GM19025 (cell line): ENCODE results near the gene ARID5B.

Experiments used
- ATAC-seq: cut with Tn5 transposase; IDR thresholded peaks from one replicate; pipeline ENCODE4 v1.9.1; 2021; ENCODE audit warnings: mild to moderate bottlenecking, low read depth, moderate library complexity; ENCODE audit not compliant: unreplicated experiment

The ARID5B gene

DNA sequence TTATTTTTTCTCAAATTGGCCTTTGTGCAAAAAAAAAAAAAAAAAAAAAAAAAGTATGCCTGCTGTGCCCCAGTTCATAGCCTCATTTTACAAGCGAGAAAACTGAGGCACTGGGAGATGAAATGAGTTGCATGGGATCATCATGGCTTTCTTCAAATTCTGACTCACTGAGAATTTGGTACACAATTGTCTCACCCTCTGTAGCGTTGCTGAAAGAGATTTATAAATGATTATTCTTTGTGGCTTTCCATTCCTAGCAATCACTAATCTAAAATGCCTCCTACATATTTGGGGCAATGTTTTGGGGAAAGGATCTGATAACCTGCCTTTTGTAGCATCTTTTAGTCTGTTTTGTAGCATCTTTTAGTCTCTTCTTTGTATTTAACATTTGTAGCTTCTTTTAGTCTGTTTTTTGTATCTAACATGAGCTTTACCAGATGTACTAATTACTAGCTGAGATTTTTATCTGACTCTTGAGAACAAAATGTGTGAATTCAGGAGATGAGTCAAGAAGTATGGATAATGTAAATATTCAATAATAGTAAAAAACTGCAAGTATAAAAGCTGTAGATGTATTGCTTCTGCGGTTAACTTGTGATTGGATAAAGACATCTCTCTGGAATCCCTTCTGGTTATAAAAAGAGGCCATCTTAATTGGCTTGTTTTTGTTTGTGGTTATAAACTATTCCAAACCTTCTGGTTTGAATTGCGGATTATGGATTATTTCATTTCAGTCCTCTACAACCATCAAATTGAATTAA is 161.4 kb downstream of the ARID5B start:
- ATAC-seq, result no peak

GRCh38 chr10:62063795-62064472 is 162.4 kb downstream of the ARID5B start:
- no peak for ATAC-seq

DNA sequence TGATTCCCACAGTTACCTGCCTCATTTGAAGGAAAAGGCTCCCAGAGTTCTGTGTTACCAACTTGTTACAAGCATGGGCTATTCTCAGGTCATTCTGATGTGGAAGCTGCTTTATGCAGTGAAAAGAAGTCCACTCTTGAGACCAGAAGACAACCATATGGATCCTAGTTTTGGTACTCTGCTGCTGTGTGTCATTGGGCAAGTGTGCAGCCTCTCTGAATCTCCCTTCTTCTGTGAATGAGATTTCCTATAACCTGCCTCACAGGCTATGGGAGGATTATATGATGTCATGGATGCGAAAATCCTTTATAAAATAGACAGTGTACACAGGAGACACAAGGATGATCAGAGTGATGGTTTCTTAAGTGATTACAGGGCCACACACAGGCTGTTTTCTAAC is 166.1 kb downstream of the ARID5B start:
- ATAC-seq, result no peak

GRCh38 chr10:62068464-62068863 is 167.0 kb downstream of the ARID5B start:
- ATAC-seq, result no peak

- no peak for ATAC-seq
These were observed 168.1 kb downstream of the ARID5B start for GRCh38 chr10:62069452-62070178.

DNA sequence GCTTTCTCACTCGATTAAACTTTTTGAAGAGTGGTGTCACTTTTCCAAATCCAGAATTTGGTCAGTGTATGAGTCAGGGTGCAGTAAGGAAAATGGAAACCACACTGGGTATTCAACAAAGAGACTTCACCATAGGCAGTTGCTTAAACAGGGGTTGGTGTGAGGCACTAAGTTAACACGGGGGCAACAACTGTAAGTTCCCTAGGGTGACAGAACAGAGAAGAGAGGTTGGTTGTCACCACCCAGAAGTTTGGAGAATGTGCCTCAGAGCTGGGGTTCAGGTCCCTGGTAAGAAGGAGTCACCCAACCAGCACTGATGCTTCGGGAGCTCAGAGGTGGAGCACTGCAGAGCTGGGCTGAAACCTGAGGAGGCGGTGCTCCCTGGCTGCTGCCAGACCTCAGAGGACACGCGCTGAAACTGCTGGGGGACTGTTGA is 170.4 kb downstream of the ARID5B start:
- ATAC-seq, result no peak

DNA sequence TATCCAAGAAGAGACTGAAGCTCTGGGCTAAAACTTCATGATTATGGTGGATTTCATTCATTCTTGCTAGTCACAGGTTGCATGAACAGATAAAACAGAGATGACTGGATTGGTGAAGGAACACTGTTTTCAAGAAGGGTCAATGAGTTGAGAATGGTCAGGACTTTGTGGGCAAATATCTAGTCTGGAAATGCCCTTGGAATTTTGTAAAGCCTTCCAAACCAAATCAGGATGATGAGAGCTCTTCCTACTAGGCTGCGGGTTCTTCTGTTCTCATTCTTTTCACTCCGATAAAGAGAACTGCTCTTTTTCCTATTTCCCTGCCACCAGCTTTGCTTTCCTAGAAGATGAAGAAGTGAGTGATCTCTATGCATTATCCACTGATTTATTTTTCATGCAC is 171.4 kb downstream of the ARID5B start:
- ATAC-seq, result no peak

GRCh38 chr10:62073429-62073828 is 171.9 kb downstream of the ARID5B start:
- ATAC-seq, result no peak

DNA sequence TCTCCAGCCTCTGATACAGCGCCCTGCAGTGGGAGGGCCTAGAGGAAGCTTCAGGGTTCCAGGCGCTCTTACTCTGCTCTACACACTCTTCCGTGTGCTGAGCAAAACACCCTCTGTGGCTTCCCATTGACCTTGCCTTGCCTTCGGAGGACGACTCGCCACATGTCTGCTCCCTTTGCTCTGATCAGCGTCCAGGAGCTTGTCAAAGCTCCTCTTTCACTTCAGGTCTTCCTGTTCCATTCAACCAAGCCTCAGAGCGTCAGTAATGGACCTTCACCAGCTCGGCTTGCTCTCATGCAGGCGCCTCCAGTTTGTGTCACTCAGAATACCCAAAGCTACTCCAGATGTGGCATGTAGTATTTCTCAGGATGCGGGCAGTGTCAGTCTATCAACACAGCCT is 173.9 kb downstream of the ARID5B start:
- ATAC-seq, result no peak

GRCh38 chr10:62075912-62076311 is 174.4 kb downstream of the ARID5B start:
- ATAC-seq, result no peak

GRCh38 chr10:62076891-62077290 is 175.4 kb downstream of the ARID5B start:
- ATAC-seq, result no peak

DNA sequence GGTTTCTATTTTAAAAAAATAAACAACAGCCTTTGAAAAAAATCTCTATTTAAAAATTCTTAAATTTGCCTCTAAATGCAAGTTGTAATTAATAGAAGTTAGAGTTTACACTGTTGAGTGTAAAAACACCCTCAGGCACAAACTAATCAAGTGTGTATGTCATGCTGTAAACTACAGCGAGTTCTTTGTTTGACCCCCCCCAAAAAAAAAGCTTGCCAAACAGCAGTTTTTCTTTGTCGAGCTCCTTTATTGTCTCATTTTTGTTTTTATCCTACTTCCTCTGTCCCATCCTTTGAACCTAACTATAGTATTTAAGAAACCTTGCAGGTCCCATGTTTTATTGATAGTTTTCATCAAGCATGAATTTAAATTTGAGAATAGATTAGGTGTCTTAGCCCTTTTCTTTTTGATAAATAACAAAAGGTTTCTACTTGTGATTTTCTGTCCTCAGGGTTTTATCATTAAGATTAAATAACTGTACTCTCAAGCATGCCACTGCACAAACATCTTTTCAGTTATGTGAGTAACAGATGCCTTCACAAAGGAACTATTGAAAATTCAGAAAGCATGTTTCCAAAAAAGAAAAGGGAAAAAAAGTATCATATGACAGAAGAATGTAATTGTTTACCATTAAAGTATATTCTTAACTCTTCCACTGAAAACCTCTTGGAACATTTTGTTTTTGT is 176.0 kb downstream of the ARID5B start:
- no peak for ATAC-seq

GRCh38 chr10:62079885-62080559 is 178.5 kb downstream of the ARID5B start:
- ATAC-seq, result peak; percentile 50

GRCh38 chr10:62080905-62081304 is 179.4 kb downstream of the ARID5B start:
- ATAC-seq, result no peak

- ATAC-seq, result no peak
These were observed 180.1 kb downstream of the ARID5B start for GRCh38 chr10:62081341-62082270.

- no peak for ATAC-seq
These were observed 180.8 kb downstream of the ARID5B start for GRCh38 chr10:62082271-62082656.

- ATAC-seq, result no peak
These were observed 181.4 kb downstream of the ARID5B start for GRCh38 chr10:62082729-62083411.

GRCh38 chr10:62083412-62084267 is 182.1 kb downstream of the ARID5B start:
- ATAC-seq, result no peak
